ENCODE data around the gene TTI1.

DNA sequence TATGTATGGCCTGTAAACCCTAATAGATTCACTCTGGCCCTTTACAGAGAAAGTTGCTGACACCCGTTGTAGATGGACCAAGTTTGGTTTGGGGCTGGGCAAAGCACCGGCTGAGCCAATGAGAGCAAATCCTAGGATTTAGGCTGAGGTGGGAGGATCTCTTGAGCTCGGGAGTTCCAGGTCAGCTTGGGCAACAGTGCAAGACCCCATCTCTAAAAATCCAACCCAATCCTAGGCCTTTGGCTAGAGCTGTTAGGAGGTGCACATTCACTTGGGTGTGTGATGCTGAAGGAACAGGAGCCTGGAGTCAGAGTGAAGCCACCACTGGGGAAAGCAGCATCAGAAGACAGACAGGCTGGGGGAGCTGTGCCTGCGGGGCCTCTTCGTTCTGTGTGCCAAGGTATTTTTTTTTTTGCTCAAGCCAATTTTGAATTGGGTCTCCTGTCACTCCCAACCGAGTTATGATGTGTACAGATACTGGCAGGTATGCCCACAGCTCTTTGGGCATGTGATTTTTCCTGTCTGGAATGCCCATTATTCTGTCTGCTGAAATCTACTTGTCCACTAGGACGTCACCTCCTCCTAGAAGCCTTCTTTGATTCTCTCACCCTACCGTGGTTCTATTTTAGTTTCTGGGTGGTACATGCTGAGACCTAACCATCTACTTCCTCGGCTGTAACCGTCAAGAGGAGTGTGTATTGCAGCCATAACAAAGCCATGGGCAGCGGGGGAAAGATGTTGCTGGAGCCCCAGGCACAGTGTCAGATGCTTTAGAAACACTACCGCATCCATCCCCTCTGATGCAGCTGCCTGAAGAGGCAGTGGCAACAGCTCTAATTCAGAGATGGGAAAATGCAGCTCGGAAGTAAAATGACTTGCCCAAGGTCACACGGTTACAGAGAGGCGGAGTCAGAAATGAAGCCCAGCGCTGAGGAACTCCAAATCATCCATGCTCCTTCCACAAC is 54.0 kb downstream of the TTI1 start:
- TF ChIP-seq, protein P1, sequence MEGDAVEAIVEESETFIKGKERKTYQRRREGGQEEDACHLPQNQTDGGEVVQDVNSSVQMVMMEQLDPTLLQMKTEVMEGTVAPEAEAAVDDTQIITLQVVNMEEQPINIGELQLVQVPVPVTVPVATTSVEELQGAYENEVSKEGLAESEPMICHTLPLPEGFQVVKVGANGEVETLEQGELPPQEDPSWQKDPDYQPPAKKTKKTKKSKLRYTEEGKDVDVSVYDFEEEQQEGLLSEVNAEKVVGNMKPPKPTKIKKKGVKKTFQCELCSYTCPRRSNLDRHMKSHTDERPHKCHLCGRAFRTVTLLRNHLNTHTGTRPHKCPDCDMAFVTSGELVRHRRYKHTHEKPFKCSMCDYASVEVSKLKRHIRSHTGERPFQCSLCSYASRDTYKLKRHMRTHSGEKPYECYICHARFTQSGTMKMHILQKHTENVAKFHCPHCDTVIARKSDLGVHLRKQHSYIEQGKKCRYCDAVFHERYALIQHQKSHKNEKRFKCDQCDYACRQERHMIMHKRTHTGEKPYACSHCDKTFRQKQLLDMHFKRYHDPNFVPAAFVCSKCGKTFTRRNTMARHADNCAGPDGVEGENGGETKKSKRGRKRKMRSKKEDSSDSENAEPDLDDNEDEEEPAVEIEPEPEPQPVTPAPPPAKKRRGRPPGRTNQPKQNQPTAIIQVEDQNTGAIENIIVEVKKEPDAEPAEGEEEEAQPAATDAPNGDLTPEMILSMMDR (IDR thresholded peaks at IDR 0.05) = no peak
- TF ChIP-seq POLR2A (IDR thresholded peaks at IDR 0.05) = no peak
- no peak for TF ChIP-seq EP300 (IDR thresholded peaks at IDR 0.05)

All from tibial nerve (tissue), 4 donors.